GM19395 (cell line): ENCODE measurements around the gene PARG.
"Not testable (repeated sequence)": the region's sequence is repeated elsewhere in the genome, so short reads cannot be mapped to it uniquely, and the experiment has no call there.

Experiments used
- ATAC-seq: cut with Tn5 transposase; IDR thresholded peaks from one replicate; pipeline ENCODE4 v1.9.1; 2021; ENCODE audit warnings: mild to moderate bottlenecking, moderate library complexity; ENCODE audit not compliant: unreplicated experiment

Gene PARG

GRCh38 chr10:49831352-49832035 lies 110.3 kb downstream of the PARG start:
- ATAC-seq = no peak

- no peak for ATAC-seq
Observed at GRCh38 chr10:49830846-49831245, 111.0 kb downstream of the PARG start.

GRCh38 chr10:49830016-49830415 lies 111.8 kb downstream of the PARG start:
- ATAC-seq = no peak

GRCh38 chr10:49827297-49827696 lies 114.5 kb downstream of the PARG start:
- peak; percentile 50 for ATAC-seq

- ATAC-seq = no peak
Observed at GRCh38 chr10:49819234-49819958, 122.4 kb downstream of the PARG start.

- no peak for ATAC-seq
Observed at GRCh38 chr10:49817845-49818244, 124.0 kb downstream of the PARG start.

GRCh38 chr10:49803988-49804387 lies 137.8 kb downstream of the PARG start:
- ATAC-seq = no peak

GRCh38 chr10:49798275-49798674 lies 143.6 kb downstream of the PARG start:
- ATAC-seq = no peak

- ATAC-seq = no peak
Observed at GRCh38 chr10:49791100-49791499, 150.7 kb downstream of the PARG start.

- ATAC-seq = no peak
Observed at GRCh38 chr10:49784681-49785080, 157.1 kb downstream of the PARG start.

- ATAC-seq = no peak
Observed at GRCh38 chr10:49783645-49784044, 158.2 kb downstream of the PARG start.

- ATAC-seq = no peak
Observed at GRCh38 chr10:49781247-49781646, 160.6 kb downstream of the PARG start.

- no peak for ATAC-seq
Observed at GRCh38 chr10:49778197-49778596, 163.6 kb downstream of the PARG start.

- no peak for ATAC-seq
Observed at GRCh38 chr10:49776851-49777250, 165.0 kb downstream of the PARG start.

GRCh38 chr10:49775014-49775413 lies 166.8 kb downstream of the PARG start:
- no peak for ATAC-seq

GRCh38 chr10:49772944-49773343 lies 168.9 kb downstream of the PARG start:
- not testable (repeated sequence) for ATAC-seq

- ATAC-seq = not testable (repeated sequence)
Observed at GRCh38 chr10:49771046-49771445, 170.8 kb downstream of the PARG start.

- ATAC-seq = no peak
Observed at GRCh38 chr10:49769692-49770091, 172.1 kb downstream of the PARG start.

- no peak for ATAC-seq
Observed at GRCh38 chr10:49768731-49769130, 173.1 kb downstream of the PARG start.

GRCh38 chr10:49768329-49768728 lies 173.5 kb downstream of the PARG start:
- ATAC-seq = no peak
